Dermis microvascular lymphatic vessel endothelial cell (primary cell): ENCODE results near the gene SHTN1. TPM values are rescaled to one million over a fixed set of nuclear protein-coding genes. Genes with fewer than 3 reads are reported as not detected.

ENCODE experiments used
- DNase-seq, 2 donors: peaks; one replicate each; pipeline versions ENCODE4 v3.0.0 to v3.0.0-alpha.2; 2010; ENCODE audit warnings: low read depth in 2 of 2
- total RNA-seq: library from RNA; depleted of rRNA; stranded (reverse); fragments of >200 nt; gene quantifications from 2 replicates; pipeline ENCODE4 v1.2.1, GENCODE V29; 2014

The SHTN1 gene
- total RNA-seq, 1 donor from 2014 or later = 2.1 TPM

GRCh38 chr10:116836083-116836482, 168.9 kb downstream of the SHTN1 start:
- DNase-seq = no peak

GRCh38 chr10:116835658-116836057, 169.3 kb downstream of the SHTN1 start:
- DNase-seq = no peak

GRCh38 chr10:116833986-116834985, 170.7 kb downstream of the SHTN1 start:
- DNase-seq = no peak

- no peak for DNase-seq
Measured at GRCh38 chr10:116831790-116832189, 173.2 kb downstream of the SHTN1 start.

Other genes starting within 250 kb of the SHTN1 start
- gene ENO4, start 155.7 kb downstream of the SHTN1 start, total RNA-seq = under 0.01 TPM in 1 of 2 replicates, not detected in the other
- gene VAX1, start 133.1 kb upstream of the SHTN1 start, total RNA-seq = not detected in 2 replicates
- gene KCNK18, start 192.3 kb upstream of the SHTN1 start, total RNA-seq = not detected in 2 replicates
- gene SLC18A2, start 235.9 kb upstream of the SHTN1 start, total RNA-seq = under 0.01 TPM in 1 of 2 replicates, not detected in the other